SHP77 treated with DMSO at 0.1 percent for 48 hours (cell line): ENCODE measurements around the gene KANSL1.
A peak's percentile ranks its signal among the peaks of the same experiment; 100 is the strongest.
"Not testable (repeated sequence)": the region's sequence is repeated elsewhere in the genome, so short reads cannot be mapped to it uniquely, and the experiment has no call there.

Experiments used
- DNase-seq: peaks from one replicate; lab custom pipeline; 2025; lab: John Stamatoyannopoulos, UW

The KANSL1 gene

GRCh38 chr17:46020023-46020761 is 173.0 kb downstream of the KANSL1 start:
- DNase-seq: no peak

- not testable (repeated sequence) for DNase-seq
Measured at GRCh38 chr17:46019408-46019925, 173.8 kb downstream of the KANSL1 start.

GRCh38 chr17:46013502-46014165 is 179.6 kb downstream of the KANSL1 start:
- no peak for DNase-seq

GRCh38 chr17:46013127-46013501 is 180.1 kb downstream of the KANSL1 start:
- no peak for DNase-seq

GRCh38 chr17:46012506-46013079 is 180.6 kb downstream of the KANSL1 start:
- DNase-seq: no peak

- DNase-seq: no peak
Measured at GRCh38 chr17:46011711-46012505, 181.3 kb downstream of the KANSL1 start.

- no peak for DNase-seq
Measured at GRCh38 chr17:46010597-46011186, 182.5 kb downstream of the KANSL1 start.

GRCh38 chr17:46009681-46010596 is 183.3 kb downstream of the KANSL1 start:
- no peak for DNase-seq

GRCh38 chr17:46008591-46008990 is 184.6 kb downstream of the KANSL1 start:
- DNase-seq: no peak

- no peak for DNase-seq
Measured at GRCh38 chr17:46007461-46007965, 185.7 kb downstream of the KANSL1 start.

GRCh38 chr17:46006082-46006481 is 187.1 kb downstream of the KANSL1 start:
- DNase-seq: not testable (repeated sequence)

GRCh38 chr17:46003907-46004748 is 189.1 kb downstream of the KANSL1 start:
- peak; percentile 9 for DNase-seq

GRCh38 chr17:46002973-46003316 is 190.3 kb downstream of the KANSL1 start:
- DNase-seq: no peak

GRCh38 chr17:46002311-46002972 is 190.8 kb downstream of the KANSL1 start:
- peak; percentile 9 for DNase-seq

GRCh38 chr17:46001390-46002310 is 191.6 kb downstream of the KANSL1 start:
- DNase-seq: peak; percentile 50

GRCh38 chr17:46000757-46001156 is 192.5 kb downstream of the KANSL1 start:
- DNase-seq: no peak

GRCh38 chr17:46000292-46000691 is 192.9 kb downstream of the KANSL1 start:
- DNase-seq: no peak

- DNase-seq: no peak
Measured at GRCh38 chr17:45999900-46000290, 193.3 kb downstream of the KANSL1 start.
